LNCAP (cell line): Measurements from ENCODE around the gene ADIPOR2.

Experiments used
- CTCF ChIP-seq: fragments of 450-650 bp; IDR thresholded peaks from 2 replicates; pipeline ENCODE4 v1.5.1; 2017; ENCODE audit warnings: mild to moderate bottlenecking

Gene ADIPOR2

GRCh38 chr12:1809591-1810190, 118.8 kb downstream of the ADIPOR2 start:
- no peak for TF ChIP-seq CTCF

- TF ChIP-seq CTCF, result no peak
Observed at GRCh38 chr12:1810201-1810930, 119.5 kb downstream of the ADIPOR2 start.

GRCh38 chr12:1810931-1811280, 120.0 kb downstream of the ADIPOR2 start:
- TF ChIP-seq CTCF, result no peak

- no peak for TF ChIP-seq CTCF
Observed at GRCh38 chr12:1811281-1811947, 120.5 kb downstream of the ADIPOR2 start.

- TF ChIP-seq CTCF, result no peak
Observed at GRCh38 chr12:1811948-1812291, 121.0 kb downstream of the ADIPOR2 start.

GRCh38 chr12:1812650-1813302, 121.9 kb downstream of the ADIPOR2 start:
- TF ChIP-seq CTCF, result no peak

GRCh38 chr12:1814266-1814665, 123.4 kb downstream of the ADIPOR2 start:
- TF ChIP-seq CTCF, result no peak
